ENCODE data around the gene PLEKHH3. TPM values are rescaled to one million over a fixed set of nuclear protein-coding genes. Genes with fewer than 3 reads are reported as not detected.

The PLEKHH3 gene, protein sequence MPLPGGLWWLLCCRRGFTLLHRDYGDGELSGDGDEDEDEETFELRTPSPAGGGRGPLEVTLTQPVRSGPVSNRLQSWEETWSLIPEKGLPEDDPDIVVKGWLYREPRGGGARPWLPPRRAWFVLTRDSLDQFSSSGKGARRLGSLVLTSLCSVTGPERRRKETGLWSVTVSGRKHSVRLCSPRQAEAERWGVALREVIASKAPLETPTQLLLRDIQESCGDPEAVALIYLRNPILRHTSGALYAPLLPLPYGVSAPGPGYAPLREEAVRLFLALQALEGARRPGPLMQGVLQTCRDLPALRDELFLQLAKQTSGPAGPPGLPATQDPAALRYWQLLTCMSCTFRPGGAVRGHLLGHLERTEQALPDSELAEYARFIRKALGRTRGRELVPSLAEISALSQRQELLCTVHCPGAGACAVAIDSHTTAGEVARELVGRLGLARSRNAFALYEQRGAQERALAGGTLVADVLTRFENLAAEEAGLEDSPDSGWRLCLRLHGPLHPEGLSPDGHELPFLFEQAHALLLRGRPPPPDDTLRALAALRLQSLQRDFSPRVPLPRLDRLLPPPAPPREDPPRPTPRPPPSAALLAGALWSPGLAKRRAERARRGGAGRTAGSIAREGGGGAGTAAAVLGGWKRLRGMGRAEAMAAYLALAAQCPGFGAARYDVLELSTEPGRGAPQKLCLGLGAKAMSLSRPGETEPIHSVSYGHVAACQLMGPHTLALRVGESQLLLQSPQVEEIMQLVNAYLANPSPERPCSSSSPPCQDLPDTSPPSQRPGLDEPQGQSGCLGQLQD
- total RNA-seq, result 19.1 TPM

GRCh38 chr17:42676424-42677011, at the start of gene PLEKHH3:
Gene PLEKHH3, minus strand, starts transcription at chr17:42676994. Its CDS starts 431 bp downstream, at chr17:42676563.
- DNase-seq, result no peak

DNA sequence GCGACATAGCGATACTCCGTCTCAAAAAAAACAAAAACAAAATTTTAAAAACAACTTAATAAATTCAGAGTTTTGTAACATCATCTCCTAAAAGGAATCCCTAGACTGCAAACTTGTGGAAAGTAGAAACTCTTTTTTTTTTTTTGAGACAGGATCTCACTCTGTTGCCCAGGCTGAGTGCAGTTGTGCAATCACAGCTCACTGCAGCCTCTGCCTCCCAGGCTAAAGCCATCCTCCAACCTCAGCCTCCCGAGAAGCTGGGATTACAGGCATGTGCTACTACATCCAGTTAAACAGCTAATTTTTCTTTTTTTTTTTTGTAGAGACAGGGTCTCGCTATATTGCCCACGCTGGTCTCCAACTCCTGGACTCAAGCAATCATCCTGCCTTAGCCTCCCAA, 48.3 kb upstream of the PLEKHH3 start:
- no peak for DNase-seq

GRCh38 chr17:42723636-42724035, 46.8 kb upstream of the PLEKHH3 start:
- no peak for DNase-seq

- peak; percentile 40 for DNase-seq
Measured at GRCh38 chr17:42720996-42721583, 44.3 kb upstream of the PLEKHH3 start.

DNA sequence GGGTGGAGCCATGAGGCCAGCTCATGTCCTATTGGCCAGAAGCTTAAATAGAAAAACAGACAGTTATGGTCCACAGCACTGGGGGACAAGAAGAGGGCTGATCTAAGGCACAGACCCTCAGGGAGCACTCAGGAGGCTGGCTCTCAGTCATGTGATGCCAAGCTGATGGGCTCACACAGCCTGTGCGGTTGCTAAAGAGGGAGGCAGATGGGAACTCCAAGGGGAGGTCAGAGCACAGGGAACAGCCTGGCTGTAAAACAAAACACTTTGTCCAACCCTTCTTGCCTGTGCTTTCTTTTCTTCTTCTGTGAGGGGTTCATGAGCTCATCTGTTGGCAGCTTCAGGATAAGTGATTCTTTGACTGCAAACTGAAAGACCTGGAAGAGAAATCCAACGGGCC, 32.8 kb upstream of the PLEKHH3 start:
- no peak for DNase-seq

DNA sequence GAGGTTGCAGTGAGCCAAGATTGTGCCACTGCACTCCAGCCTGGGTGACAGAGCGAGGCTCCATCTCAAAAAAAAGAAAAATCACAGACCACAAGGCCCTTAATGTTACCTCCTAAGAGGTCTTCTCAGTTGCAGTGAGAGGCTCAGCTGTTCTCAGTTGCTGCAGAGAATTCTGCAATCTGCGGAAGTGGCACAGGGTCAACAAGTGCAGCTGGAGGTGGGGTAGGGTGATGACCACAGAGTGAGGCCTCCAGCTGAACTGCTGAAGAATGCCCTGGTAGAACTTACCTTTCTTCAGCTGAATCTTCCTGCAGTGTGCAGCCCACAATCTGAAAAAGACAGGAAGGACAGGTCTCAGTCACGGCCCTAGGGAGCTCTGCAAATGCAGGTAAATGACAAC, 31.8 kb upstream of the PLEKHH3 start:
- no peak for DNase-seq

DNA sequence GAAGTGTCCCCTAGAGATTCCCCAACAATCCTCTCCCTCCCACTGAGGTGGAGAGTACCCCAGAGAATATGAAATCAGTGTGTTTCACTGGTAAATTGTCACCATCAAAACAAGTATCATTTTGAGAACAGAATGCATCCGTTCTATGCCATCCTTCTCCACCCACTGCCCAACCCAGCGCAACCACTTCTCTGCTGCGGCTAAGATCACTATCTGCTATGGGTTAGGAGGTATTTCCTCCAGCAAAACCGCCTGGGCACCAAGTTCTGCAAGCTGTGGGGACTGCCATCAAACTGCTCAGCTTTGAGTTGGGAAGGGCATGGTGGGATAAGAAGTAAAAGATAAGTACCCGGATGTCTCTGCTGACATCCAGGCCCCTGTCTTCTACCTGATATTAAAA, 29.9 kb upstream of the PLEKHH3 start:
- no peak for DNase-seq

GRCh38 chr17:42704837-42705494, 28.2 kb upstream of the PLEKHH3 start:
- DNase-seq, result no peak

DNA sequence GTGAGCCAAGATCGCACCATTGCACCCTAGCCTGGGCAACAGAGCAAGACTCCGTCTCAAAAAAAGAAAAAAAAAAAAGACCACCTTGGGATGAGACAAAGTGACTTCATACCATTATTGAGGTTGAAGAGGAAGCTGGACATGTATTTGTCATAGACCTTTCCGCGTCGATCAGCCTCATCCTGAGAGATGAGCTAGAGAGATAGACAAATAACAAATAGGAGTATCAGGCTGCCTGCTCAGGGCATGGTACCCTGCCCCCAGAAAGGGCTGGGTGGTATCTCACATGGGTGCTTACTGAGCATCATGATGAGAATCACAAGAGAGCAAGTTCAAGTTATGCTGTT, 27.7 kb upstream of the PLEKHH3 start:
- no peak for DNase-seq

- DNase-seq, result no peak
Measured at GRCh38 chr17:42702446-42702845, 25.7 kb upstream of the PLEKHH3 start.

DNA sequence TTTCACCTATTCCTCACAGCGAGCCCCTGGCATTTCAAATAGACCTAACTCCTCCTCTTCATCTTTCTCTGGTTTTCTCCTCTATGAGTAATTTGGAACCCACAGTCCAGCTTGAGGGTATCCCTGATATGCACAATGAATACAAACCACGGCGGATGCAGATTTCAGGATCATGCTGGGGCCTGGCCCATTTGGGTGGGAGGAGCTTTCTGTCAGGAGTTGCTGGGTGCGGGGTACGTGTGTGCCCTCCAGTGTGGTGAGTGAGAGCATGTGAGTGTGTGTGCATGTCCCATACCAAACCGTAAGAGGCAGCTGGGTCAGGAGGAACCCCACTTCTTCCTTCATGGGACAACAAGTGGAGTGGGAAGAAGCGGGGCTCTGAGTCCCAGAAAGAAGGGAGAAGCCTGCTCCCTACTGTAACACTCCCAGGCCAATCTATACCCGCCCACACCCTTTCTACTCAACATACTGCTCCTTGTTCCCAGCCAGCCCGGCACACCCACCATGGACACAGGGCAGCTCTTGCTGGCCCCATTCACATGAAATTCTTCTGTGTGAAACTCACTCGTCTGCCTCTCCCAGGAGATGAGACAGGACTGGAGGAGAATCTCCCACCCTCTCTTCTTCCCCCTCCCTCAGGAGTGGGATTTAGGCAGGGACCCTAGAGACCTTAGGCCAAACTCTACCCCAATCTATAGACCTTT, 23.9 kb upstream of the PLEKHH3 start:
- no peak for DNase-seq

DNA sequence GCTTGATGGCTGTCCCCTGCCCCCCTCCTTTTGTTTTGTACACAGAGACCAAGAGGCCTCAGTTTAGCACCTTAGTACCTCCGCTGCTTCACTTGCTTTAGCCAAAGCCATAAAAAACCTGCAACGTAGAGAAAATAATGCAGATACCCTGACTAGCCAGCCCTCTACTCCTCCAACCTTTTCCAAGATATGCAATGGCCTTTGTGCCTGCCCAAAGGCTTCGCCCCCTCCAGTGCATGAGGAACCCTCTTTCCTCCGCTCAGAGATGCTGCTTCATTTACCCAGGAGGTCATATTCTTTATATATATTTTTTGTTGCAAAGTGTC, 22.6 kb upstream of the PLEKHH3 start:
- DNase-seq, result no peak

DNA sequence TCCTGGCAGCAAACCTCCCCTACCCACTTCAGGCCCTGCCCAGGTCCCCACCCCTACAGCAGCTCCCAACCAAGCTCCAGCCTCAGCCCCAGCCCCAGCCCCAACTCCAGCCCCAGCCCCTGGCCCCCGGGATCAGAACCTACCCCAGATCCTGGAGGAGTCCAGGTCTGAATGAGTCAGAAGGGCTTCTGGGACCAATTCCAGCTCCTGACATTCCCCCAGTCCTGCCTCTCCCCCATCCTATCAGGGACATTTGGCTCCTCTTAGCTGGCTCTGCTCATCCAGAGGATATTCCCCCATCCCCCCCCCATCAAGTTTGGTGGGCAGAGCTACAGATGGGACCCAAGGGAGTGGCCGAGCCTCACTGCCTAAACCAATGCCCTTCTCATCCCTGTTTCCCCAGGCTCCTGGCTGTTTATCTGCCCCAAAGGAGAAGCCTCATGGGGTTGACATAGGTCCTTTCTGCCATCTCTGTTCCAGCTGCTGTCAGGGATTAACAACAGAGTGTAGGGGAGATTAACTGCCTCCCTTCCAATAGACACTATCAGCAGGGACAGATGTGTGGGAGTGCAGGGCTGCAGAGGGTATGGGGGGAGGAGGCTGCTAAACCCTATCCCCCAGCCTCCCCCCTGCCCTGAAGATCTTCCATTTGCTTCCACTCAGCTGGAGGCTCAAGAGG, 22.1 kb upstream of the PLEKHH3 start:
- DNase-seq, result no peak

DNA sequence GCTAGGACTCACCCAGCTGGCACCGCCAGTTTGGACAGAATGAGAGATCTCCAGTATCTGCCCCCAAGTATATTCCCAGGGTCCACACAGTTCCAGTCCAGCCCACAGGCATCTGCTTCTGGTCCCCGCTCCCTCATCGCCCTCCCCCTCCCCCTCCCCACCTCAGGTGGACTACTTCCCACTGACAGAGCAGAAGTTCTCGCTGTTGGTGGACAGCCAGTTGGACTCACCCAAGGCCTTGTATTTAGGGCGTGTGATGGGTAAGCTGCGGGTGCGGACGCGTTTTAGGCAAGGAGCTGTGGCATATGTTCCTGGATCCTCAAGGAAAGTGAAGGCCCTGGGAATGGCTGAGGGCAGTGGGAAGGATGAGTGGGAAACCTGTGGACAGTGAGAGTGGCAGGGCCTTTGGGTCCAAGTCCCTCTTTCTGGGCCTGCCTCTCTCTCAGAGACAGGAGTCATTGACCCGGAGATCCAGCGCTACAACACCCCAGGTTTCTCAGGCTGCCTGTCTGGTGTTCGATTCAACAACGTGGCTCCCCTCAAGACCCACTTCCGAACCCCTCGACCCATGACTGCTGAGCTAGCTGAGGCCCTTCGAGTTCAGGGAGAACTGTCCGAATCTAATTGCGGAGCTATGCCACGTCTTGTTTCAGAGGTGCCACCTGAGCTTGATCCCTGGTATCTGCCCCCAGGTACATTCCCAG, 20.5 kb upstream of the PLEKHH3 start:
- DNase-seq, result no peak

DNA sequence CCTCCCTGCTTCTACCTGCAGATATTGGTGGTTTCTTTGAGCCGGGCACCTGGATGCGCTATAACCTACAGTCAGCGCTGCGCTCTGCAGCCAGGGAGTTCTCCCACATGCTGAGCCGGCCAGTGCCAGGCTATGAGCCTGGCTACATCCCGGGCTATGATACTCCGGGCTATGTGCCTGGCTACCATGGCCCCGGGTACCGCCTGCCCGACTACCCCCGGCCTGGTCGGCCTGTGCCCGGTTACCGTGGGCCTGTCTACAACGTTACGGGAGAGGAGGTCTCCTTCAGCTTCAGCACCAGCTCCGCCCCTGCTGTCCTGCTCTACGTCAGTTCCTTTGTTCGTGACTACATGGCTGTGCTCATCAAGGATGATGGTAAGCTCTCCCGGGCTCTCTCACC, 18.7 kb upstream of the PLEKHH3 start:
- DNase-seq, result no peak

DNA sequence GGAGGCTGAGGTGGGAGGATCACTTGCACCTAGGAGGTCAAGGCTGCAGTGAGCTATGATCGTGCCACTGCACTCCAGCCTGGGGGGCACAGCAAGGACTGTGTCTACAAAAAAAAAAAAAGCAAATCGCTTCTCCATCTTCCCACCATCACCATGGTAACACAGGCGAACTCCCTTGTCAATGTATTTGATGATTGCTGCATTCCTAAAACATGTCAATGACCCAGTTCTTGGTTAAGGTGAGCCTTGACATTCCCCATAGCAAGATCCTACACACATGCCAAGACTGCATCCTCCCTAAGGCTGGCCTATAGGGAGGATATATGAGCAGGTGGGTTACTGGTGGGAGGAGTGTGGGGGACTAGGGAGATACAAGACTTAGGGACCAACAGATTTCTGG, 17.7 kb upstream of the PLEKHH3 start:
- DNase-seq, result no peak

GRCh38 chr17:42692489-42692888, 15.7 kb upstream of the PLEKHH3 start:
- no peak for DNase-seq

GRCh38 chr17:42691021-42691545, 14.3 kb upstream of the PLEKHH3 start:
- DNase-seq, result no peak

DNA sequence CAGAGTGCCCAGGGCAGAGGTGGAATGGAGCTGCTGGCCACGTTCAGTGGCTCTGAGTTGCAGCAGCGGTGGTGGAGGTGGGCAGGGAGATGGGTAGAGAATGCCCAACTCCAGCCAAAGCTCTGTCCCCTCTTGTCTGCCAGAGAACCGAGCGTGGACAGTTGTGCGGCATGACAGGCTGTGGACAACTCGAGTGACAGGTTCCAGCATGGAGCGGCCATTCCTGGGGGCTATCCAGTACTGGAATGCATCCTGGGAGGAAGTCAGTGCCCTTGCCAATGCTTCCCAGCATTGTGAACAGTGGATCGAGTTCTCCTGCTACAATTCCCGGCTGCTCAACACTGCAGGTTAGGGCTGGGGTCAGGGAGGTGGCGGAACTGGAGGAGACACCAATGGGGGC, 13.8 kb upstream of the PLEKHH3 start:
- DNase-seq, result no peak

DNA sequence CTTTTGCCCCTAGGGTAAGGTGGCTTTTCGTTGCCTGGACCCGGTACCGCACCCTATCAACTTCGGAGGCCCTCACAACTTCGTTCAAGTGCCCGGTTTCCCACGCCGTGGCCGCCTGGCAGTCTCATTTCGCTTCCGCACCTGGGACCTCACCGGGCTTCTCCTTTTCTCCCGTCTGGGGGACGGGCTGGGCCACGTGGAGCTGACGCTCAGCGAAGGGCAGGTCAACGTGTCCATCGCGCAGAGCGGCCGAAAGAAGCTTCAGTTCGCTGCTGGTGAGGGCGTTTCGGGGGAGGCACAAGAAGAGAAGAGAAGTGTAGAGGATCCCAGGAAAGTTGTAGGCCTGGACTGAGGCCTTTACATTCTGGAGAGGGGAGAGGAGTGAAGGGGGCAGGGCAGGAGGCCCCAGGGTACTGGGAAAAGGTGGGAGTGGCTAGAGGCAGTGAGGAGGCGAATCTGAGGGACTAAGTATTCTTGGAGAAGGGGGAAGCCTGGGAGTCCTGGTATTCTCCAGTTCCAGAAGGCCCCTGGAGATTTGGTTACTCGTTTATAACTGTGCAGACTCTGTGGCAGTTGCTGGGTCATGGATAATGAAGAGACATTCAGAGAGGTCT, 11.0 kb upstream of the PLEKHH3 start:
- no peak for DNase-seq

Data from skin of body (tissue), 2 donors.